ENCODE data around the gene TBC1D22A. TPM values are rescaled to one million over a fixed set of nuclear protein-coding genes. Genes with fewer than 3 reads are reported as not detected.

TBC1D22A gene
- total RNA-seq, 2 experiments from 2014 or later = 33.2 to 34.9 TPM

DNA sequence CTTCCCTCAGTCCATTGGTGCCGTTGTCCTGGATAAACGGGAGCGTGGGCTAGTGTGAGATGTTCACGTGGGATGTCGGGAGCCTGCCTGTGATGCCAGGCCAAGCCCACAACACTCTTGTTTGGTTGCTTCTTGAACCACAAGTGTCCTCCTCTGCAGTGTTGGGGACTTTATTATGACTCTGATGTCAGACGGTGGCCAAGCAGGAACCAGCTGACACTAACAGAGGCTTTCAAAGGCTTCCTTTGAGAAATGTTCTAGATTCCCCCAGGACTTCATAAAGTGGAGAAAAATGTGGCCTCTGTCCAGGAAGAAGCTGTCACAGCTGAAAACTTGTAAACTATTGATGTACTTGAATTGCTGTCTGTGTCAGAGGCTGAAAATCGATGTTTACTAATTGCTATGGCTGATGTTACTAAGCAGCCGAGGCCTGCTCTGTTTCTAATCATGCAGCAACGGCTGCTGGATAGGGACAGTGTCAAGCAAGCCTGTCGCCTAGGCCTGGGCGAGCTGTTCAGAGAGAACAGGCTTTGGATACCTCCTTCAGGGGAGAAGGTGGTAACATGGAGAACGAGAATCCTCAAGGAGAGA is 131.7 kb downstream of the TBC1D22A start:
- H3K4me3 Mint-ChIP-seq = no peak overlapping the region
- ChIA-PET POLR2A (no interaction called here), CTCF (no interaction called here)
- H3K36me3 Mint-ChIP-seq = peaks cover 20% of the 10 kb centered on the region
- intact Hi-C loops (cut with micrococcal nuclease) = no loop called here
- DNase-seq = no peak
- H3K9me3 Mint-ChIP-seq = no peaks in the 10 kb centered on the region
- H3K27me3 Mint-ChIP-seq = no peaks in the 10 kb centered on the region
- no peak overlapping the region for H3K27ac Mint-ChIP-seq
- H3K4me1 Mint-ChIP-seq (ENCODE audit: low read depth) = peaks cover 3% of the 10 kb centered on the region

DNA sequence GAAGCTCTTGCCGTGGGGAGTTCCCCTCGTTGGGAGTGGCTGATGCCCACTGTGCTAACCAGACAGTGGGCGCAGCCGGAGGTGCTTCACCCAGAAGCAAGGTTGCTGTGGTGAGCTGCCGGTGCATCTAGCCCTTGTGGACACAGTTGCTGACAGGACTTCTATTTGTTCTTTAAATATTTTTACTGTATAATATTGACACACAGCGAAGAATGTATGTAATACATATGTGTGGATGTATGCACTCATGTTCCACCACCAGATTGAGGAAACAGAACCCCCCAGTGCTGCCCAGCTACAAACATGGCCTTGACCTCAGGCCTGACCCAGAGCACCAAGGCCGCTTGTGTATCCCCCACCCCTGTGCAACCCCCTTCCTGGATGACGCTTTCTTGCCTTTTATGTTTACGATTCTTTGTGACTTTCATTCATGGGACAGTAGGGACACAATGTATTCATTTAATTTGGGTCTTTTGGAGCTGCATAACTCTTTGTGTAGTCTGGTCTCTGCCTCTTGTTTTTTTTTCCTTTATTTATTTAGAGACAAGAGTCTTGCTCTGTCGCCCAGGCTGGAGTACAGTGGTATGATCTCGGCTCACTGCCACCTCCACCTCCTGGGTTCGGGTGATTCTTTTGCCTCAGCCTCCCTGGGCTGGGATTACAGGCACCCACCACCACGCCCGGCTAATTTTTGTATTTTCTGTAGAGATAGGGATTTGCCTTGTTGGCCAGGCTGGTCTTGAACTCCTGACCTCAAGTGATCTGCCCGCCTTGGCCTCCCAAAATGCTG is 132.6 kb downstream of the TBC1D22A start:
- Mint-ChIP-seq H3K27me3 (no peaks in the 10 kb centered on the region), H3K4me3 (no peak overlapping the region), H3K9me3 (no peaks in the 10 kb centered on the region), H3K36me3 (peaks cover 20% of the 10 kb centered on the region), H3K4me1 (ENCODE audit: low read depth) (peaks cover 3% of the 10 kb centered on the region), H3K27ac (no peak overlapping the region)
- POLR2A ChIA-PET = no interaction called here
- no peak for DNase-seq
- intact Hi-C loops (cut with micrococcal nuclease) = no loop called here
- CTCF ChIA-PET = no interaction called here

DNA sequence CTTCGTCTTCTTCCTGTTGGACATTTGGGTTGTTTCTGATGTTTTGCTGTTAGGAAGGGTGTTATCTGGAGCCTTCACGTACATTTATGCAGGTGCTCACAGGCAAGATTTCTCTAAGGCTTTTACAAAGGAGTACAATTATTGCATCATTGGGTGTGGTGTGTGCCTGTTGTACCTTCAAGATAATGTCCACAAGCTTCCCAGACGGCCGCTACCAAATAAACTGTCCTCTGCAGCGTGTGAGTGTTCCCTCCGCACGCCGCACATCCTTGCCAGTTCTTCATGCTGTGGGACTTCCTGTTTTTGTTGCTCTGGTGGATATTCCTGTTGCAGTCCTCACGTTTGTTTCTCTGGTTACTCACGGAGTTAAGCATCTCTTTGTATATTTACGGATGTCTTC is 133.3 kb downstream of the TBC1D22A start:
- ChIA-PET POLR2A (no interaction called here), CTCF (no interaction called here)
- no peaks in the 10 kb centered on the region for H3K9me3 Mint-ChIP-seq
- peaks cover 20% of the 10 kb centered on the region for H3K36me3 Mint-ChIP-seq
- intact Hi-C loops (cut with micrococcal nuclease) = no loop called here
- H3K27me3 Mint-ChIP-seq = no peaks in the 10 kb centered on the region
- H3K4me1 Mint-ChIP-seq (ENCODE audit: low read depth) = peaks cover 3% of the 10 kb centered on the region
- no peak for DNase-seq
- no peak overlapping the region for H3K27ac Mint-ChIP-seq
- no peak overlapping the region for H3K4me3 Mint-ChIP-seq

- H3K27ac Mint-ChIP-seq = no peak overlapping the region
- H3K9me3 Mint-ChIP-seq = no peaks in the 10 kb centered on the region
- intact Hi-C loops (cut with micrococcal nuclease) = no loop called here
Measured at GRCh38 chr22:46896166-46896565, 133.7 kb downstream of the TBC1D22A start.

DNA sequence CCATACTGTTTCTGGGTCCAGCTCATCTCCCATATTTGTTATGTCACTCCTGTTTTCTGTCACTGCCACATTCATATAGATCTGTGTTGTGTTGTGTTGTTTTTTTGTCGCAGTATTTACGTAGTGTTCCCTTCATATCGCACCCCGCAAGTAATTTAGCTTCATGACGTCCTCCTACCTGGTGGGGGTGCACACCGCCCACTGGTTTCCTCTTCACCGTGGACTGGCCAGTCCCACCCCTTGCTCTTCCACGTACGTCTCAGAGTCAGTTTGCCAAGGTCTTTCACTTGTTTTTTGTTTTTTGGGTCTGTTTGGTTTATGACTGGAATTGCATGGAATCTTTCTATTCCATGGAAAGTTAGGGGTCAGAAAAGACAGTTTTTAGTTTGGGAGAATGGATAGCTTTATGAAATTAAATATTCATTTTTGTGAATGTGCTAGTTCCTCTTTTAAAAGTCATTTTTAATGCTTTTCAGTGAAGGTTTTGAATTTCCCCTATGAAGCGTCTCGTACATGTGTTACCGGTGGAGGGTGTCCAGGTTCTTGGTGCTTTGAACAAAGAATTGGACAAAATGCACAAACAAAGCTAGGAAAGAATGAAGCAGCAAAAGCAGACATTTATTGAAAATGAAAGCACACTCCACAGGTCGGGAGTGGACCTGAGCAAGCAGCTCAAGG is 134.3 kb downstream of the TBC1D22A start:
- ChIA-PET POLR2A (no interaction called here), CTCF (interaction anchor here (1.0 kb wide), 1 partner anchor 93 kb away, joined by 5 read pairs; no protein-coding TSS in a partner anchor)
- Mint-ChIP-seq H3K4me1 (ENCODE audit: low read depth) (peaks cover 3% of the 10 kb centered on the region), H3K27me3 (no peaks in the 10 kb centered on the region), H3K4me3 (no peak overlapping the region), H3K27ac (no peak overlapping the region), H3K9me3 (no peaks in the 10 kb centered on the region), H3K36me3 (peaks cover 20% of the 10 kb centered on the region)
- DNase-seq = no peak
- intact Hi-C loops (cut with micrococcal nuclease) = no loop called here

More at GRCh38 chr22:46896166-46896565, 133.7 kb downstream of the TBC1D22A start:
- peaks cover 3% of the 10 kb centered on the region for H3K4me1 Mint-ChIP-seq (ENCODE audit: low read depth)
- no peak for DNase-seq
- H3K36me3 Mint-ChIP-seq = peaks cover 20% of the 10 kb centered on the region
- ChIA-PET POLR2A (no interaction called here), CTCF (interaction anchor here (1.0 kb wide), 1 partner anchor 93 kb away, joined by 5 read pairs; no protein-coding TSS in a partner anchor)
- no peaks in the 10 kb centered on the region for H3K27me3 Mint-ChIP-seq
- no peak overlapping the region for H3K4me3 Mint-ChIP-seq

- no peaks in the 10 kb centered on the region for H3K9me3 Mint-ChIP-seq
Measured at GRCh38 chr22:46897246-46897623, 134.8 kb downstream of the TBC1D22A start.

DNA sequence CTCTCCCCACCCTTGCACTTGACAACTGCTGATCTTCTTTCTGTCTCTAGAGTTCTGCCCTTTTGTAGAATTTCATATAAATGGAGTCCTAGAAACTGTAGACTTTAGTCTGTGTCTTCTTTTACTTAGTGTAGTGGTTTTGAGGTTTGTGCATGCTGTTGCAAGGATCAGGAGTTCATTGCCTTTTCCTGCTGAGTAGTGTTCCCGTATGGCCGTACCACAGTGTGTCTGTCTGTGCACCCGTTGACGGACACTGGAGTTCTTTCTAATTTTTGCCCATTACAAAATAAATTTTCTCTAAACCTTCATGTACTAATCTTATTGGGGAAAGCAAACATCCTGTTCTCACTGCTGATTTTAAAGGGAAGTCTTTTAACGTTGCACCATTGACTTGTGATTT is 138.1 kb downstream of the TBC1D22A start:
- no peaks in the 10 kb centered on the region for H3K27me3 Mint-ChIP-seq
- peaks cover 18% of the 10 kb centered on the region for H3K36me3 Mint-ChIP-seq
- POLR2A ChIA-PET = no interaction called here
- intact Hi-C loops (cut with micrococcal nuclease) = no loop called here
- CTCF ChIA-PET = no interaction called here
- peaks cover 3% of the 10 kb centered on the region for H3K4me1 Mint-ChIP-seq (ENCODE audit: low read depth)
- H3K9me3 Mint-ChIP-seq = no peaks in the 10 kb centered on the region
- no peak overlapping the region for H3K4me3 Mint-ChIP-seq
- H3K27ac Mint-ChIP-seq = no peak overlapping the region
- DNase-seq = no peak

More at GRCh38 chr22:46897246-46897623, 134.8 kb downstream of the TBC1D22A start:
- POLR2A ChIA-PET = no interaction called here
- Mint-ChIP-seq H3K4me1 (ENCODE audit: low read depth) (peaks cover 3% of the 10 kb centered on the region), H3K27me3 (no peaks in the 10 kb centered on the region), H3K36me3 (peaks cover 20% of the 10 kb centered on the region), H3K4me3 (no peak overlapping the region), H3K27ac (no peak overlapping the region)
- CTCF ChIA-PET = no interaction called here
- intact Hi-C loops (cut with micrococcal nuclease) = no loop called here
- no peak for DNase-seq

GRCh38 chr22:46902436-46902835 is 140.0 kb downstream of the TBC1D22A start:
- DNase-seq = no peak
- intact Hi-C loops (cut with micrococcal nuclease) = no loop called here
- POLR2A ChIA-PET = no interaction called here
- Mint-ChIP-seq H3K27ac (no peak overlapping the region), H3K27me3 (no peaks in the 10 kb centered on the region), H3K4me3 (no peak overlapping the region), H3K9me3 (no peaks in the 10 kb centered on the region), H3K36me3 (peaks cover 3% of the 10 kb centered on the region), H3K4me1 (ENCODE audit: low read depth) (no peaks in the 10 kb centered on the region)
- CTCF ChIA-PET = no interaction called here

- POLR2A ChIA-PET = no interaction called here
- Mint-ChIP-seq H3K9me3 (no peaks in the 10 kb centered on the region), H3K4me1 (ENCODE audit: low read depth) (no peaks in the 10 kb centered on the region), H3K27ac (no peak overlapping the region), H3K4me3 (no peak overlapping the region), H3K27me3 (no peaks in the 10 kb centered on the region), H3K36me3 (peaks cover 3% of the 10 kb centered on the region)
- CTCF ChIA-PET = interaction anchor here (0.6 kb wide), 1 partner anchor 63 kb away, joined by 3 read pairs; no protein-coding TSS in a partner anchor
- DNase-seq = no peak
- intact Hi-C loops (cut with micrococcal nuclease) = no loop called here
Measured at GRCh38 chr22:46902998-46903916, 140.8 kb downstream of the TBC1D22A start.

DNA sequence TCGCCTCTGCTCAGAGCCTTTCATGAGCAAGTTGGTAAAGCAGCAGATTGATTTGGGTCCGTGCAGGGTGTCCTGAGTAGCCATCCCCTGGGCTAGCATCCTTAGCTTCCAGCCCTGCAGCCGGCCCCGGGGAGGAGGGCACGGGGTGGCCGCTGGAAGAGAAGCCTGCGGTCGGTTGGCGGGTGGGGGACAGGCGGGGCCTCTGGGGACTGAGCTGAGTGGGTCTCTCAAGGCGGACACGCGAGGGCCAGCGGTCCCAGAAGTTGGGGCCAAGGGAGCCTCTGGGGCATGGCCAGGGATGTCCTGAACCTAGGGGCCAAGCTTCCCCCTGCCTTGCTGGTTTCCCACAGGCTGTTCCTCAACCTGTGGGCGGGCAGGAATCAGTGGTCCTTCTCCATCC is 143.0 kb downstream of the TBC1D22A start:
- Mint-ChIP-seq H3K36me3 (peaks cover 3% of the 10 kb centered on the region), H3K9me3 (no peaks in the 10 kb centered on the region), H3K4me3 (no peak overlapping the region), H3K27ac (no peak overlapping the region), H3K27me3 (no peaks in the 10 kb centered on the region), H3K4me1 (ENCODE audit: low read depth) (no peaks in the 10 kb centered on the region)
- POLR2A ChIA-PET = no interaction called here
- CTCF ChIA-PET = no interaction called here
- DNase-seq = no peak
- intact Hi-C loops (cut with micrococcal nuclease) = no loop called here

DNA sequence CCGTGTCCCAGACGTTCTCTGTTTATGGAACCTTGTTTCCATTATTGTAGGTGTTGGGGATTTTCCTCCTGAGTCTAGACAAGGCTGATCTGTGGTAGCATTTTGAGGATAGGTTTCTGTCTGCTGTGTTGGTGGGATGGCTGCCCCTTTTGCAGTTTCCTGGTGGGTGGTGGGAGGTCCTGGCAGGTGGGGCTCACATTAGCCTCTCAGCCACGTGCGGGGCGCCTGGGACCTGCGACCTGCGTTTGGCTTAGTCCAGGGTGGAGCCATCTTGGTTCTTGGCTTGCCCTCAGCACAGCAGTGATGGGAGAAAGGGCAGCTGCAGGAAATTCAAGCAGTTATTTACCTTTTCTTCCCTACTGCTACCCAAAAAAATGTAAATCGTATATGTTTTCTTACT is 143.4 kb downstream of the TBC1D22A start:
- intact Hi-C loops (cut with micrococcal nuclease) = no loop called here
- Mint-ChIP-seq H3K27ac (no peak overlapping the region), H3K9me3 (no peaks in the 10 kb centered on the region), H3K36me3 (peaks cover 3% of the 10 kb centered on the region), H3K27me3 (no peaks in the 10 kb centered on the region), H3K4me3 (no peak overlapping the region), H3K4me1 (ENCODE audit: low read depth) (no peaks in the 10 kb centered on the region)
- DNase-seq = no peak
- ChIA-PET CTCF (no interaction called here), POLR2A (no interaction called here)
